Measurements from ENCODE around the gene APOBR. TPM values are rescaled to one million over a fixed set of nuclear protein-coding genes. Genes with fewer than 3 reads are reported as not detected.

Gene APOBR
- total and polyA plus RNA-seq, 2 experiments from 2014 or later = not detected

DNA sequence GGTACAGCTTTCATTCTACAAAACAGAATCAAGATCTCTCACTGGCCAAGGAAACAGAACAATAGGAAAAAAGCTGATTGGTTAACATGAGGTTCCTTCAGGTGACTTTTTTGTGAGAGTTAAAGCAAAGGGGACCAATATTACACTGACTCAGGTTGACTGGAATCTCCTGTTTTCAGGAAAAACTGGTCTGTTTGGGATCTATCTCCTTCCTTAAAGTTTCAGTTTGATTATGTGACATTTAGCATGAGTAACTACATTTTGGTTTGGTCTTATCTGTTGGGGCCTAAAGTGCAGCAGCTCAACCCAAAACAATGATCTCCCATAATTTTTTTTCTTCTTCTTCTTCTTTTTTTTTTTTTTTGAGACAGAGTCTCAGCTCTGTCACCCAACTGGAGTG, 34.7 kb downstream of the APOBR start:
- Histone ChIP-seq H3K4me2 (ENCODE audit: unreplicated experiment) (no peak overlapping the region), H3K4me1 (ENCODE audit: insufficient read depth) (no peaks in the 10 kb centered on the region), H3K27ac (no peak overlapping the region), H3F3A (ENCODE audit: insufficient read depth) (no peaks in the 10 kb centered on the region), H3K9me2 (ENCODE audit: insufficient read depth) (no peaks in the 10 kb centered on the region), H3K79me2 (ENCODE audit: insufficient read depth) (no peaks in the 10 kb centered on the region), H3K27me3 (replicated peaks; ENCODE audit: insufficient read depth) (no peaks in the 10 kb centered on the region), H3K9me3 (ENCODE audit: low read depth) (no peaks in the 10 kb centered on the region), H2AFZ (no peak overlapping the region), H3K9ac (no peak overlapping the region), H3K36me3 (ENCODE audit: low read depth) (no peaks in the 10 kb centered on the region), H4K20me1 (ENCODE audit: insufficient read depth) (no peaks in the 10 kb centered on the region), H3K4me3 (no peak overlapping the region)
- in situ Hi-C loops (cut with MboI) = loop anchor here (25.0 kb wide), 1 partner anchor 408 kb away; the partner anchor contains the start of genes CD19 and RABEP2
- TF ChIP-seq EZH2 (IDR thresholded peaks at IDR 0.05; ENCODE audit: insufficient read depth, poor library complexity, severe bottlenecking) (no peak), EZH2phosphoT487 (IDR thresholded peaks at IDR 0.05; ENCODE audit: insufficient read depth, low read depth) (no peak)
- DNase-seq = no peak

- H3K4me3 ChIP-seq = no peak overlapping the region
- H3K79me2 ChIP-seq (ENCODE audit: insufficient read depth) = peaks cover 13% of the 10 kb centered on the region
- no peak overlapping the region for H3K4me2 ChIP-seq (ENCODE audit: unreplicated experiment)
- H3K9ac ChIP-seq = no peak overlapping the region
- WGBS, 2 experiments (ENCODE audit: low coverage in 1 of 2, low lambda C conversion rate in 2 of 2, missing lambda C conversion rate in 2 of 2) = 47 to 52% methylated on average over 9 of the region's 9 CpGs
- H3K9me3 ChIP-seq (ENCODE audit: low read depth) = no peaks in the 10 kb centered on the region
- peaks cover 15% of the 10 kb centered on the region; the same call in 1 of the 2 replicates for H3F3A ChIP-seq (ENCODE audit: insufficient read depth)
- H4K20me1 ChIP-seq (ENCODE audit: insufficient read depth) = no peaks in the 10 kb centered on the region; the same call in 1 of the 2 replicates
- peak; percentile 39 for DNase-seq
- H3K27me3 ChIP-seq (replicated peaks; ENCODE audit: insufficient read depth) = no peaks in the 10 kb centered on the region
- in situ Hi-C loops (cut with MboI) = loop anchor here (25.0 kb wide), 1 partner anchor 405 kb away; the partner anchor contains the start of genes CD19 and RABEP2
- H3K36me3 ChIP-seq (ENCODE audit: low read depth) = peaks cover 21% of the 10 kb centered on the region; the same call in 1 of the 2 replicates
- no peak overlapping the region for H3K27ac ChIP-seq
- TF ChIP-seq EZH2phosphoT487 (IDR thresholded peaks at IDR 0.05; ENCODE audit: insufficient read depth, low read depth) (no peak), EZH2 (IDR thresholded peaks at IDR 0.05; ENCODE audit: insufficient read depth, poor library complexity, severe bottlenecking) (no peak)
- no peak overlapping the region for H2AFZ ChIP-seq
- peaks cover 18% of the 10 kb centered on the region for H3K4me1 ChIP-seq (ENCODE audit: insufficient read depth)
- H3K9me2 ChIP-seq (ENCODE audit: insufficient read depth) = no peaks in the 10 kb centered on the region
Measured at GRCh38 chr16:28531777-28532744, 37.6 kb downstream of the APOBR start.

DNA sequence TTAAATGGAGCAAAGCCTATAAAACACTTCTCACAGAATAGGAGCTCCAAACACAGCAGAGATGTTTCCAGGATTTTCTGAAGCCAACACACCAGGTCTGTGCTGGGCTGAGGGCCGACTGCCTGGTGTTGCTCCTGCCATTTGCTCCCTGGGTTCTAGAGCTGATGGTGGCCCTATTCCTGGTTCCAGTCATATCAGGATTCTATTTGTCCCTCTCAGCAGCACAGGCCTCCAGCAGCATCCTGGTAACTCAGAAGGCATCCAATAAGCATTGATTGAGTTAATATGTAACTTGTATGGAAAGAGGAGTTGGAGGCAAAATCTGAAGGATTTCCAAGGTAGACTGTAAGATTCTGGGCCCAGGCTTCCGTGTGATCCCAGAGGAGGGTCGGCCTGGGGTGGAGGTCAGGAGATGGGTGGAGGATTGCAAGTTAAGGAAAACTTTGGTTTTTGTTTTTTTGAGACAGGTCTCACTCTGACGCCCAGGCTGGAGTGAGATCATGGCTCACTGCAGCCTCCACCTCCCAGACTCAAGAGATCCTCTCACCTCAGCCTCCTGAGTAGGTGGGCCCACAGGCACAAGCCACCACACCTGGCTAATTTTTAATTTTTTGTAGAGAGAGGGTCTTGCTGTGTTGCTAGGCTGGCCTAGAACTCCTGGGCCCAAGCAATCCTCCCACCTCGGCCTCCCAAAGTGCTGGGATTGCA, 38.7 kb downstream of the APOBR start:
- Histone ChIP-seq H3K27me3 (replicated peaks; ENCODE audit: insufficient read depth) (no peaks in the 10 kb centered on the region), H2AFZ (no peak overlapping the region), H3K4me2 (ENCODE audit: unreplicated experiment) (no peak overlapping the region), H3F3A (ENCODE audit: insufficient read depth) (peaks cover 15% of the 10 kb centered on the region; the same call in 1 of the 2 replicates), H3K27ac (no peak overlapping the region), H3K9ac (no peak overlapping the region), H4K20me1 (ENCODE audit: insufficient read depth) (no peaks in the 10 kb centered on the region; the same call in 1 of the 2 replicates), H3K36me3 (ENCODE audit: low read depth) (peaks cover 30% of the 10 kb centered on the region; the same call in 1 of the 2 replicates), H3K4me1 (ENCODE audit: insufficient read depth) (peaks cover 29% of the 10 kb centered on the region), H3K79me2 (ENCODE audit: insufficient read depth) (peaks cover 24% of the 10 kb centered on the region), H3K9me3 (ENCODE audit: low read depth) (no peaks in the 10 kb centered on the region), H3K4me3 (no peak overlapping the region), H3K9me2 (ENCODE audit: insufficient read depth) (no peaks in the 10 kb centered on the region)
- whole genome bisulfite sequencing, 2 experiments (ENCODE audit: low coverage in 1 of 2, low lambda C conversion rate in 2 of 2, missing lambda C conversion rate in 2 of 2) = 63 to 67% methylated on average over 5 of the region's 5 CpGs
- DNase-seq = no peak
- TF ChIP-seq EZH2phosphoT487 (IDR thresholded peaks at IDR 0.05; ENCODE audit: insufficient read depth, low read depth) (no peak), EZH2 (IDR thresholded peaks at IDR 0.05; ENCODE audit: insufficient read depth, poor library complexity, severe bottlenecking) (no peak)
- in situ Hi-C loops (cut with MboI) = loop anchor here (25.0 kb wide), 1 partner anchor 404 kb away; the partner anchor contains the start of genes CD19 and RABEP2

Measured in GM23248 (cell line).